ENCODE results near the gene SYT14.
A peak's percentile ranks its signal among the peaks of the same experiment; 100 is the strongest.

The SYT14 gene

GRCh38 chr1:210021145-210021860, 83.3 kb downstream of the SYT14 start:
- Histone ChIP-seq H4K20me1 (ENCODE audit: insufficient read depth, low read length) (no peaks in the 10 kb centered on the region), H3K4me1 (ENCODE audit: insufficient read depth, low read length) (no peaks in the 10 kb centered on the region), H2AFZ (ENCODE audit: low read depth, low read length) (no peak overlapping the region), H3K27me3 (ENCODE audit: insufficient read depth, low read length, poor library complexity) (peaks cover 9% of the 10 kb centered on the region), H3K36me3 (ENCODE audit: insufficient read depth, low read length) (no peaks in the 10 kb centered on the region), H3K79me2 (ENCODE audit: insufficient read depth, low read length) (no peaks in the 10 kb centered on the region), H3K27ac (ENCODE audit: low read length) (no peak overlapping the region), H3K4me3 (ENCODE audit: low read depth in 1 of 2, low read length in 2 of 2) (no peak overlapping the region), H3K9ac (ENCODE audit: low read depth, low read length) (no peak overlapping the region), H3K9me3 (ENCODE audit: insufficient read depth, low read length, severe bottlenecking) (no peaks in the 10 kb centered on the region), H3K4me2 (ENCODE audit: insufficient read depth, low read length) (no peak overlapping the region)
- DNase-seq, result no peak
- no peak for TF ChIP-seq EZH2 (IDR thresholded peaks at IDR 0.05; ENCODE audit: borderline replicate concordance, low read depth, low read length, severe bottlenecking)
- no peak for TF ChIP-seq CTCF (IDR thresholded peaks at IDR 0.05; ENCODE audit: borderline replicate concordance, extremely low read depth, low read length, poor library complexity, severe bottlenecking)
- no peak for ATAC-seq (ENCODE audit: insufficient read depth, low read depth)

GRCh38 chr1:210022044-210022443, 84.0 kb downstream of the SYT14 start:
- no peak overlapping the region for H3K4me3 ChIP-seq (ENCODE audit: low read depth in 1 of 2, low read length in 2 of 2)
- no peak for ATAC-seq (ENCODE audit: insufficient read depth, low read depth)
- H3K4me1 ChIP-seq (ENCODE audit: insufficient read depth, low read length), result no peaks in the 10 kb centered on the region
- H3K36me3 ChIP-seq (ENCODE audit: insufficient read depth, low read length), result no peaks in the 10 kb centered on the region
- H3K27ac ChIP-seq (ENCODE audit: low read length), result no peak overlapping the region
- H3K9me3 ChIP-seq (ENCODE audit: insufficient read depth, low read length, severe bottlenecking), result no peaks in the 10 kb centered on the region
- H4K20me1 ChIP-seq (ENCODE audit: insufficient read depth, low read length), result no peaks in the 10 kb centered on the region
- DNase-seq, result no peak
- H3K27me3 ChIP-seq (ENCODE audit: insufficient read depth, low read length, poor library complexity), result peaks cover 9% of the 10 kb centered on the region
- H3K4me2 ChIP-seq (ENCODE audit: insufficient read depth, low read length), result no peak overlapping the region
- no peak overlapping the region for H2AFZ ChIP-seq (ENCODE audit: low read depth, low read length)
- no peak overlapping the region for H3K9ac ChIP-seq (ENCODE audit: low read depth, low read length)
- TF ChIP-seq CTCF (IDR thresholded peaks at IDR 0.05; ENCODE audit: borderline replicate concordance, extremely low read depth, low read length, poor library complexity, severe bottlenecking) (no peak), EZH2 (IDR thresholded peaks at IDR 0.05; ENCODE audit: borderline replicate concordance, low read depth, low read length, severe bottlenecking) (no peak)
- no peaks in the 10 kb centered on the region for H3K79me2 ChIP-seq (ENCODE audit: insufficient read depth, low read length)

- Histone ChIP-seq H3K4me2 (ENCODE audit: insufficient read depth, low read length) (no peak overlapping the region), H2AFZ (ENCODE audit: low read depth, low read length) (no peak overlapping the region), H3K27me3 (ENCODE audit: insufficient read depth, low read length, poor library complexity) (peaks cover 9% of the 10 kb centered on the region), H3K9me3 (ENCODE audit: insufficient read depth, low read length, severe bottlenecking) (no peaks in the 10 kb centered on the region), H3K9ac (ENCODE audit: low read depth, low read length) (no peak overlapping the region), H4K20me1 (ENCODE audit: insufficient read depth, low read length) (no peaks in the 10 kb centered on the region), H3K79me2 (ENCODE audit: insufficient read depth, low read length) (no peaks in the 10 kb centered on the region), H3K4me1 (ENCODE audit: insufficient read depth, low read length) (no peaks in the 10 kb centered on the region), H3K36me3 (ENCODE audit: insufficient read depth, low read length) (no peaks in the 10 kb centered on the region), H3K27ac (ENCODE audit: low read length) (no peak overlapping the region), H3K4me3 (ENCODE audit: low read depth in 1 of 2, low read length in 2 of 2) (no peak overlapping the region)
- no peak for DNase-seq
- no peak for TF ChIP-seq EZH2 (IDR thresholded peaks at IDR 0.05; ENCODE audit: borderline replicate concordance, low read depth, low read length, severe bottlenecking)
- ATAC-seq (ENCODE audit: insufficient read depth, low read depth), result no peak
These were observed 86.3 kb downstream of the SYT14 start for GRCh38 chr1:210024282-210024681.

GRCh38 chr1:210024996-210025395, 87.0 kb downstream of the SYT14 start:
- TF ChIP-seq CTCF (IDR thresholded peaks at IDR 0.05; ENCODE audit: borderline replicate concordance, extremely low read depth, low read length, poor library complexity, severe bottlenecking), result peak; percentile 25
- no peak for TF ChIP-seq EZH2 (IDR thresholded peaks at IDR 0.05; ENCODE audit: borderline replicate concordance, low read depth, low read length, severe bottlenecking)
- no peak overlapping the region for H3K27ac ChIP-seq (ENCODE audit: low read length)
- H3K9me3 ChIP-seq (ENCODE audit: insufficient read depth, low read length, severe bottlenecking), result no peaks in the 10 kb centered on the region
- no peak overlapping the region for H2AFZ ChIP-seq (ENCODE audit: low read depth, low read length)
- H3K27me3 ChIP-seq (ENCODE audit: insufficient read depth, low read length, poor library complexity), result peaks cover 9% of the 10 kb centered on the region
- DNase-seq (no peak), ATAC-seq (ENCODE audit: insufficient read depth, low read depth) (no peak)
- no peaks in the 10 kb centered on the region for H3K79me2 ChIP-seq (ENCODE audit: insufficient read depth, low read length)
- H3K9ac ChIP-seq (ENCODE audit: low read depth, low read length), result no peak overlapping the region
- no peaks in the 10 kb centered on the region for H3K36me3 ChIP-seq (ENCODE audit: insufficient read depth, low read length)
- no peaks in the 10 kb centered on the region for H3K4me1 ChIP-seq (ENCODE audit: insufficient read depth, low read length)
- no peaks in the 10 kb centered on the region for H4K20me1 ChIP-seq (ENCODE audit: insufficient read depth, low read length)
- H3K4me2 ChIP-seq (ENCODE audit: insufficient read depth, low read length), result no peak overlapping the region
- H3K4me3 ChIP-seq (ENCODE audit: low read depth in 1 of 2, low read length in 2 of 2), result no peak overlapping the region
